Thoracic aorta (tissue), 2 donors: ENCODE results near the gene FXR1. TPM values are rescaled to one million over a fixed set of nuclear protein-coding genes. Genes with fewer than 3 reads are reported as not detected.
"Not testable (repeated sequence)": the region's sequence is repeated elsewhere in the genome, so short reads cannot be mapped to it uniquely, and the experiment has no call there.

Source experiments
- ATAC-seq: fragments of 150-250 bp; one replicate; pipeline ENCODE4 v1.8.0; 2017; ENCODE audit warnings: low read depth; ENCODE audit not compliant: insufficient number of reproducible peaks, low FRiP score
- DNase-seq: peaks from one replicate; pipeline ENCODE4 v3.0.0-alpha.2; 2020; ENCODE audit warnings: low spot score
- H3K27ac ChIP-seq, 2 donors: fragments of 200-600 bp; sonication (generic); 1 replicate in 1 of 2; 2 replicates in 1 of 2; pipeline ENCODE4 v1.5.1; 2016; ENCODE audit warnings: mild to moderate bottlenecking in 2 of 2, moderate library complexity in 2 of 2
- H3K27me3 ChIP-seq: fragments of 200-600 bp; sonication (generic); replicated peaks from 2 replicates; pipeline ENCODE4 v1.6.0; 2016; ENCODE audit warnings: mild to moderate bottlenecking; ENCODE audit not compliant: insufficient read depth
- H3K36me3 ChIP-seq: fragments of 200-600 bp; sonication (generic); one replicate; pipeline ENCODE4 v1.5.1; 2016
- H3K4me1 ChIP-seq, 2 donors: fragments of 200-600 bp; sonication (generic); 1 replicate in 1 of 2; 2 replicates in 1 of 2; pipeline versions ENCODE4 v1.5.1 to v1.6.0; 2016; ENCODE audit warnings: low read depth in 2 of 2, mild to moderate bottlenecking in 1 of 2; ENCODE audit not compliant: control insufficient read depth in 1 of 2
- H3K4me3 ChIP-seq: fragments of 200-600 bp; sonication (generic); 2 replicates; pipeline ENCODE4 v1.5.1; 2016; ENCODE audit warnings: mild to moderate bottlenecking
- H3K9me3 ChIP-seq: fragments of 200-600 bp; sonication (generic); 2 replicates; pipeline ENCODE4 v1.5.1; 2016
- CTCF ChIP-seq: fragments of 200-600 bp; sonication (generic); IDR thresholded peaks from one replicate; pipeline ENCODE4 v1.5.1; 2019; ENCODE audit warnings: antibody characterized with exemption
- total RNA-seq, 2 donors: library from RNA; depleted of rRNA; stranded (reverse); fragments of >200 nt; gene quantifications; one replicate each; pipeline versions ENCODE4 v1.1.0 to v1.2.3, GENCODE V29; 2016

FXR1 gene
- total RNA-seq, 2 donors from 2014 or later, result 103 to 112 TPM

- Histone ChIP-seq H3K27me3 (no peaks in the 10 kb centered on the region), H3K9me3 (no peaks in the 10 kb centered on the region), H3K36me3 (peaks cover 4% of the 10 kb centered on the region), H3K27ac (no peak overlapping the region), H3K4me1 (peaks cover 0 to 6% of the 10 kb centered on the region in 2 donors), H3K4me3 (no peak overlapping the region)
- DNase-seq (no peak), ATAC-seq (no peak)
- no peak for TF ChIP-seq CTCF
Measured at GRCh38 chr3:180977498-180977897, 65.0 kb downstream of the FXR1 start.

- Histone ChIP-seq H3K4me1 (peaks cover 0 to 6% of the 10 kb centered on the region in 2 donors), H3K27me3 (no peaks in the 10 kb centered on the region), H3K27ac (no peak overlapping the region), H3K36me3 (peaks cover 8% of the 10 kb centered on the region), H3K4me3 (no peak overlapping the region), H3K9me3 (no peaks in the 10 kb centered on the region)
- no peak for TF ChIP-seq CTCF
- no peak for ATAC-seq
- no peak for DNase-seq
Measured at GRCh38 chr3:180979961-180980360, 67.5 kb downstream of the FXR1 start.

GRCh38 chr3:180980611-180981010 is 68.1 kb downstream of the FXR1 start:
- peaks cover 0 to 6% of the 10 kb centered on the region in 2 donors for H3K4me1 ChIP-seq
- TF ChIP-seq CTCF, result no peak
- H3K27ac ChIP-seq, result no peak overlapping the region
- no peak overlapping the region for H3K4me3 ChIP-seq
- ATAC-seq, result no peak
- no peaks in the 10 kb centered on the region for H3K27me3 ChIP-seq
- DNase-seq, result no peak
- peaks cover 10% of the 10 kb centered on the region for H3K36me3 ChIP-seq
- H3K9me3 ChIP-seq, result no peaks in the 10 kb centered on the region

GRCh38 chr3:180981912-180982311 is 69.4 kb downstream of the FXR1 start:
- no peak for DNase-seq
- Histone ChIP-seq H3K4me3 (no peak overlapping the region), H3K27me3 (no peaks in the 10 kb centered on the region), H3K36me3 (peaks cover 14% of the 10 kb centered on the region), H3K27ac (no peak overlapping the region), H3K4me1 (peaks cover 0 to 6% of the 10 kb centered on the region in 2 donors), H3K9me3 (no peaks in the 10 kb centered on the region)
- no peak for ATAC-seq
- TF ChIP-seq CTCF, result no peak

GRCh38 chr3:180983136-180983535 is 70.7 kb downstream of the FXR1 start:
- Histone ChIP-seq H3K27me3 (no peaks in the 10 kb centered on the region), H3K4me3 (no peak overlapping the region), H3K4me1 (peaks cover 0 to 17% of the 10 kb centered on the region in 2 donors), H3K27ac (no peak overlapping the region), H3K9me3 (no peaks in the 10 kb centered on the region), H3K36me3 (peaks cover 14% of the 10 kb centered on the region)
- no peak for DNase-seq
- ATAC-seq, result no peak
- TF ChIP-seq CTCF, result no peak

GRCh38 chr3:180986366-180986765 is 73.9 kb downstream of the FXR1 start:
- H3K4me1 ChIP-seq, result peaks cover 9 to 27% of the 10 kb centered on the region in 2 donors
- not testable (repeated sequence) for ATAC-seq, H3K9me3 ChIP-seq, H3K4me3 ChIP-seq, H3K27ac ChIP-seq, DNase-seq, H3K27me3 ChIP-seq
- peaks cover 14% of the 10 kb centered on the region for H3K36me3 ChIP-seq
